Measurements from ENCODE around the gene GFAP.

The GFAP gene

DNA sequence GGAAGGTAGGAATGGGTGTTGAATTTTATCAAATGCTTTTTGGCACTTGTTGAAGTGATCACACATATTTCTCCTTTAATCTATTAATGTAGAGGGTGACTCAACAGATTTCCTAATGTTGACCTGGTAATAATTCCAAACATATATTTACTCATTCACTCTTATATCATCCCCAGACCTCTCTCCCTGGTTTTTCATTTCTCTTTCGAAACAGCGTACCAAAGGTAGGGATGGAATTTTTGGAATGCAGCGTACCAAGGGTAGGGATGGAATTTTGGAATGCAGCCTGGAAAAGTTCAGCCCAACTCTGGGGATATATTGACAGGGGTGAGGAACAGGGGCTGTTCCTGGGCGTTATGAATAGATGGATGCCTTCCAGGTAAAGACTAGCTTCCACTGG, 25.0 kb upstream of the GFAP start:
- H3K9ac ChIP-seq (ENCODE audit: insufficient read length, low read depth) = no peak overlapping the region
- no peaks in the 10 kb centered on the region for H3K27me3 ChIP-seq (ENCODE audit: insufficient read depth, insufficient read length)
- no peak for TF ChIP-seq YY1 (IDR thresholded peaks at IDR 0.05; ENCODE audit: insufficient read depth, insufficient read length)
- TF ChIP-seq SUZ12 (IDR thresholded peaks at IDR 0.05; ENCODE audit: extremely low read depth, insufficient read depth, insufficient read length) = no peak
- TF ChIP-seq ZNF274 (IDR thresholded peaks at IDR 0.05; ENCODE audit: low read depth, low read length) = no peak
- no peak for DNase-seq (ENCODE audit: low read depth, low spot score)
- H3K36me3 ChIP-seq (ENCODE audit: insufficient read depth, insufficient read length, low read length) = peaks cover 71% of the 10 kb centered on the region
- no peak overlapping the region for H3K4me3 ChIP-seq (ENCODE audit: insufficient read length, low read depth)
- peaks cover 6% of the 10 kb centered on the region for H3K9me3 ChIP-seq (ENCODE audit: insufficient read depth, low read length)
- H3K4me1 ChIP-seq (ENCODE audit: insufficient read depth, insufficient read length) = peaks cover 2% of the 10 kb centered on the region

DNA sequence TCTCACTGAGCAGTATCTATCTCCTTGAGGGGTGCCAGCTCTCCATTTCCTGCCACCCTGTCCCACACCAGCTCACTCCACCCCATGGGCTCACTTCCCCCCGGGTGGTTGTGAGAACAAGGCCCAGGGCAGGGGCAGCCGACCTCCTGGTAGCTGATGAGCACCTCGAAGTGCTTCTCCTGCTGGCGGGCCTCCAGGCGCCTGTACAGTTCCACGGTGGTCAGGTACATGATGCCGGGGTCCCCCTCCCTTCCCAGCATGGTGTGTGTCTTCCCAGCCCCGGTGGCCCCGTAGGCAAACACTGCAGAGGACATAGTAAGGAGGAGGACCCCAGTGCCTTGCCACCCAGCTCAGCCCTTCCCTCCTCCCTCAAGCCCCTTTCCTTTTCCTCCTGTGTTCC, 19.8 kb upstream of the GFAP start:
- Histone ChIP-seq H3K27me3 (ENCODE audit: insufficient read depth, insufficient read length) (no peaks in the 10 kb centered on the region), H3K4me1 (ENCODE audit: insufficient read depth, insufficient read length) (no peaks in the 10 kb centered on the region), H3K9ac (ENCODE audit: insufficient read length, low read depth) (no peak overlapping the region), H3K9me3 (ENCODE audit: insufficient read depth, low read length) (peaks cover 6% of the 10 kb centered on the region), H3K36me3 (ENCODE audit: insufficient read depth, insufficient read length, low read length) (peaks cover 85% of the 10 kb centered on the region), H3K4me3 (ENCODE audit: insufficient read length, low read depth) (no peak overlapping the region)
- TF ChIP-seq ZNF274 (IDR thresholded peaks at IDR 0.05; ENCODE audit: low read depth, low read length) (no peak), YY1 (IDR thresholded peaks at IDR 0.05; ENCODE audit: insufficient read depth, insufficient read length) (no peak), SUZ12 (IDR thresholded peaks at IDR 0.05; ENCODE audit: extremely low read depth, insufficient read depth, insufficient read length) (no peak)
- DNase-seq (ENCODE audit: low read depth, low spot score) = no peak

DNA sequence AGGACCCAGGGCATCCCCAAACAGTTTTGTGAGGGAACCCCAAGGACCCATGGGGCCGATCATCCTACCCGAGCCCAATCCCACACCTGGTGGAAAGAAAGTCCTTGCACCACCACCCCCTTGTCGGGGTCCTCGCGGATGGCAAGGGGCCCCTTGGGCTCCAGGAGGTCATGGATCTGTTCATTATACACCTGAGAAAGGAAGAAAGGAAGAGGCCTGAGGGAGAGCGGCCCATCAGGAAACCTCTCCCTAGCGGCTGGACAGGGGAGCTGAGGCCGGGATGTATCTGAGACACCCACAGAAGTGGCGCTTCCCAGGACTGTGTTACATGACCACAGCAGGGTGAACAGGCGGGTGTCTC, 19.4 kb upstream of the GFAP start:
- H3K27me3 ChIP-seq (ENCODE audit: insufficient read depth, insufficient read length) = no peaks in the 10 kb centered on the region
- peaks cover 88% of the 10 kb centered on the region for H3K36me3 ChIP-seq (ENCODE audit: insufficient read depth, insufficient read length, low read length)
- H3K9ac ChIP-seq (ENCODE audit: insufficient read length, low read depth) = no peak overlapping the region
- peaks cover 6% of the 10 kb centered on the region; the same call in 1 of the 2 replicates for H3K9me3 ChIP-seq (ENCODE audit: insufficient read depth, low read length)
- DNase-seq (ENCODE audit: low read depth, low spot score) = no peak
- no peak for TF ChIP-seq YY1 (IDR thresholded peaks at IDR 0.05; ENCODE audit: insufficient read depth, insufficient read length)
- TF ChIP-seq SUZ12 (IDR thresholded peaks at IDR 0.05; ENCODE audit: extremely low read depth, insufficient read depth, insufficient read length) = no peak
- no peak for TF ChIP-seq ZNF274 (IDR thresholded peaks at IDR 0.05; ENCODE audit: low read depth, low read length)
- no peak overlapping the region for H3K4me3 ChIP-seq (ENCODE audit: insufficient read length, low read depth)
- H3K4me1 ChIP-seq (ENCODE audit: insufficient read depth, insufficient read length) = no peaks in the 10 kb centered on the region

DNA sequence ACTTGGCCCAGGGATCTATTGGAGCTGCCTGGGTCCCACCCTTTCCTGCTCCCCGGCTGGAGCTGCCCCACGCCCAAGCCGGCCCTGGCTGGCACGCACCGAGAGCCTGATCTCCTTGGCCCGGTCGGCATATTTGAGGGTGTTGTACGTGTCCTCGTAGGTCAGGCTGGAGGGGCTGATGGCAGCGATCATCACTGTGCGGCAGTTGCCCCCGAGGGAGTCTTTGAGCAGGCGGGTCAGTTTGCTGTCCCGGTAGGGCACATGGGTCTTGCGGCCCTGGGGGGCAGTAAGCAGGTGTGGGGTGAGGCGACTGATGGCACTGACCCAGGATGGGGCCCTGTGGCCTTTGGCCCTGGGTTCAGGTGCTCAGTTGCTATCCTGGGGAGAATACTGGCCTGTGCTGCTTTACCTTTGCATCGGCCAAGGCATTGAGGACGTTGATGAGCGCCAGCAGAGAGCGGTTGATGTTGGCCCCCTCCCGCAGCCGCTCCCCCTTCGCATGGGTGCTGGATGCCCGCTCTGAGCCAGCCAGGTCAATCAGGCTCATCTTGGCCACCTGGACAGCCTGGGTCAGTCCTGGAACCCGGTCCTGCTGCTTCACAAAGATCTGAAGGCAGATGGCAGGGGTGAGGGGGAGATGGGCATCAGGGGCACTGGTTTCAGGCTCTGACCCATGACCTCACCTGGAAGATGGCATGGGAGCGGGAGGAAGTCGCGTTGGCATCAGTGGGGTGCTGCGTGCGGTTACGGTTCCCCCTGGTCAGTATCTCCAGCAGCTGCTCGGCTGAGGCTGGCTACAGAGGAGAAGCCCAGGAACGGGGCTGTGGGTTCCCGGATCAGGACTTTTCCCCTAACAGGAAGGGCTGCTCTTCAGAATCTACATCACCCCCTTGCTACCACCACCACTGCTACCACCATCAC, 18.8 kb upstream of the GFAP start:
- Histone ChIP-seq H3K27me3 (ENCODE audit: insufficient read depth, insufficient read length) (no peaks in the 10 kb centered on the region), H3K36me3 (ENCODE audit: insufficient read depth, insufficient read length, low read length) (peaks cover 89% of the 10 kb centered on the region), H3K9ac (ENCODE audit: insufficient read length, low read depth) (no peak overlapping the region), H3K9me3 (ENCODE audit: insufficient read depth, low read length) (peaks cover 6% of the 10 kb centered on the region; the same call in 1 of the 2 replicates), H3K4me1 (ENCODE audit: insufficient read depth, insufficient read length) (no peaks in the 10 kb centered on the region), H3K4me3 (ENCODE audit: insufficient read length, low read depth) (no peak overlapping the region)
- DNase-seq (ENCODE audit: low read depth, low spot score) = no peak
- TF ChIP-seq YY1 (IDR thresholded peaks at IDR 0.05; ENCODE audit: insufficient read depth, insufficient read length) (no peak), SUZ12 (IDR thresholded peaks at IDR 0.05; ENCODE audit: extremely low read depth, insufficient read depth, insufficient read length) (no peak), ZNF274 (IDR thresholded peaks at IDR 0.05; ENCODE audit: low read depth, low read length) (no peak)

DNA sequence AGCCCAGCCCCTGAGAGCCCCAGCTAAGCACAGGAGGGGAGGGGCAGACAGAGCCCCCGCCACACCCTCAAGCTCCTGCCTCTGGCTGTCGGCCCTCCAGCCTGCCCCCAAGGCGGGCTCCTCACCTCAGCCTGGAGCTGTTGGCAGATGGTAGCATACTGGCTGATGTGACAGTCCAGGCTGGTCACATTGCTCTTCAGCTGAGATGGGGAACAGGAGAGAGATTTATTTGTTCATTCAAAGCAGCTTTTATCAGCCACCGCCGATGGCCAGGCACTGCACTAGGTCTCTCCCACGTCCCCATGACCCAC, 17.4 kb upstream of the GFAP start:
- no peak for DNase-seq (ENCODE audit: low read depth, low spot score)
- Histone ChIP-seq H3K9me3 (ENCODE audit: insufficient read depth, low read length) (no peaks in the 10 kb centered on the region), H3K4me3 (ENCODE audit: insufficient read length, low read depth) (no peak overlapping the region), H3K36me3 (ENCODE audit: insufficient read depth, insufficient read length, low read length) (peaks cover 92% of the 10 kb centered on the region), H3K9ac (ENCODE audit: insufficient read length, low read depth) (no peak overlapping the region), H3K4me1 (ENCODE audit: insufficient read depth, insufficient read length) (no peaks in the 10 kb centered on the region), H3K27me3 (ENCODE audit: insufficient read depth, insufficient read length) (no peaks in the 10 kb centered on the region)
- TF ChIP-seq ZNF274 (IDR thresholded peaks at IDR 0.05; ENCODE audit: low read depth, low read length) = no peak
- TF ChIP-seq YY1 (IDR thresholded peaks at IDR 0.05; ENCODE audit: insufficient read depth, insufficient read length) = no peak
- no peak for TF ChIP-seq SUZ12 (IDR thresholded peaks at IDR 0.05; ENCODE audit: extremely low read depth, insufficient read depth, insufficient read length)

DNA sequence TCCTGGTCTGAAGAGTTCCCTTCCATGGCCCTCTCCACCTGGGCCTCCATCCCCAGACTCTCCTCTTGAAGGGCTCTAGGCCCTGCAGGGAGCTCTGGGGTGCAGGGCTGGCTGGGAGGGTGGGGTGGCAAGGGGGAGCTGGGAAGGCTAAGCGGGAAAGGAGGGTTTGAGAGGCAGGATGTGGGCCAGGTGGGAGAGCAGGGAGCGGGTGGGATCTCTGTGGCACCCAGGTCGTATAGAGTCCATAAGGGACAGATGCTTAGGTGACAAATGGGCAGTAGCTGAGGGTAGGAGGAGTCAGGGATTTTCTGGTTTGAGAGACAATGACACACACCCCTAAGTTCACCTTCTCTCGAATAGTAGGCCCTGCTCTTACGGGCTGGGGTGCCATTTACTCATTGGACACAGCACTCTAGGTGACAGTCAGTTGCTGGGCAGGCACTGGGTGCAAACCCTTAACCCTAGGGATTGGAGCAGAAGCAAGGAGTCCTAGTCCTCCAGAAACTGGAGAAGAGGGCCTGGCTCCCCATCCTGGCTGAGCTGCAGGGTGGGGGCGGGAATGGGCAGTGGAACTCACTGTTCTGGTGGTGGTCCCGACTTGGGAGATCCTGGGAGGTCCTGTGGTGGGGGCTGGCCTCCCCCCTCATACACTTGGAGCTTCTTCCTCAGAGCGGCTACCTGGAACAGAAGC, 16.9 kb upstream of the GFAP start:
- Histone ChIP-seq H3K36me3 (ENCODE audit: insufficient read depth, insufficient read length, low read length) (peaks cover 93% of the 10 kb centered on the region), H3K9ac (ENCODE audit: insufficient read length, low read depth) (no peak overlapping the region), H3K4me3 (ENCODE audit: insufficient read length, low read depth) (no peak overlapping the region), H3K9me3 (ENCODE audit: insufficient read depth, low read length) (no peaks in the 10 kb centered on the region), H3K27me3 (ENCODE audit: insufficient read depth, insufficient read length) (no peaks in the 10 kb centered on the region), H3K4me1 (ENCODE audit: insufficient read depth, insufficient read length) (no peaks in the 10 kb centered on the region)
- no peak for TF ChIP-seq SUZ12 (IDR thresholded peaks at IDR 0.05; ENCODE audit: extremely low read depth, insufficient read depth, insufficient read length)
- DNase-seq (ENCODE audit: low read depth, low spot score) = no peak

DNA sequence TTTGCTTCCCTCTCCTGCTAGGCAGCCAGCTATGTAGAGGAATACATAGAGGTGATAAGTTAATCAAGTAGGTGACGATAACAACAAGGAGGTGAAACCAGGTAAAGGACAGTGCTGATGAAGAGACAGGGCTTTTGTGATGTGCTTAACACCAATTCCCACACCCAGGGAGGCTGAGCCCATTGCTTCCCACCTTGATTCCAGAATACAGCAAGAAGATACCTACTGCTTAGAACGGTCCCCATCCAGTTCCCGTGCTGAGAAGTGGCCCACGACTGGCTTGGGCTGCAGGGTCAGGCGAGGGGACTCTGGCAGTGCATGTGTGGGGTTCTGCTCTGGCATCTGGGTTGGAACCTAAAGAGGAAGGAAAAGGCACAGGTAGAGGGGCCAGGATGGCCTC, 16.1 kb upstream of the GFAP start:
- DNase-seq (ENCODE audit: low read depth, low spot score) = no peak
- H3K4me3 ChIP-seq (ENCODE audit: insufficient read length, low read depth) = no peak overlapping the region
- no peaks in the 10 kb centered on the region for H3K9me3 ChIP-seq (ENCODE audit: insufficient read depth, low read length)
- no peaks in the 10 kb centered on the region for H3K27me3 ChIP-seq (ENCODE audit: insufficient read depth, insufficient read length)
- peaks cover 98% of the 10 kb centered on the region for H3K36me3 ChIP-seq (ENCODE audit: insufficient read depth, insufficient read length, low read length)
- no peaks in the 10 kb centered on the region for H3K4me1 ChIP-seq (ENCODE audit: insufficient read depth, insufficient read length)
- TF ChIP-seq YY1 (IDR thresholded peaks at IDR 0.05; ENCODE audit: insufficient read depth, insufficient read length) = no peak
- TF ChIP-seq ZNF274 (IDR thresholded peaks at IDR 0.05; ENCODE audit: low read depth, low read length) = no peak
- TF ChIP-seq SUZ12 (IDR thresholded peaks at IDR 0.05; ENCODE audit: extremely low read depth, insufficient read depth, insufficient read length) = no peak
- no peak overlapping the region for H3K9ac ChIP-seq (ENCODE audit: insufficient read length, low read depth)
